ENCODE data around the gene ASTN1. TPM values are rescaled to one million over a fixed set of nuclear protein-coding genes. Genes with fewer than 3 reads are reported as not detected.

Gene ASTN1
- polyA plus RNA-seq, 1 of the 3 experiments (the other 2 are of a cell fraction), result 0.13 TPM

- TF ChIP-seq SMC3 (IDR thresholded peaks at IDR 0.05; ENCODE audit: low read depth, low read length) (no peak), RCOR1 (IDR thresholded peaks at IDR 0.05; ENCODE audit: low read length) (no peak), USF1 (IDR thresholded peaks at IDR 0.05; ENCODE audit: borderline replicate concordance, low read depth) (no peak), FOXJ3 (CRISPR knock-in tag; IDR thresholded peaks at IDR 0.05) (no peak), RXRA (IDR thresholded peaks at IDR 0.05; ENCODE audit: borderline replicate concordance, low read depth) (no peak), FOXM1 (IDR thresholded peaks at IDR 0.05; ENCODE audit: low read depth) (no peak), GATA2 (CRISPR knock-in tag; IDR thresholded peaks at IDR 0.05) (no peak), RAD21 (IDR thresholded peaks at IDR 0.05; ENCODE audit: low read length) (no peak), EP300 (IDR thresholded peaks at IDR 0.05; ENCODE audit: borderline replicate concordance in 1 of 2, low read depth in 1 of 2, low read length in 1 of 2) (no peak), YY1 (IDR thresholded peaks at IDR 0.05; ENCODE audit: low read depth) (no peak), TAF1 (IDR thresholded peaks at IDR 0.05; ENCODE audit: borderline replicate concordance, low read depth, low read length) (no peak), TCF12 (IDR thresholded peaks at IDR 0.05) (no peak)
- Histone ChIP-seq H3K27ac (ENCODE audit: low read depth in 2 of 2, low read length in 1 of 2) (peak overlapping the region in 1 of 2 experiments; percentile 47; a peak in 1 of 4 replicates), H3K4me3 (ENCODE audit: low read depth in 2 of 2, low read length in 1 of 2) (no peak overlapping the region), H3F3A (replicated peaks; ENCODE audit: insufficient read depth) (no peaks in the 10 kb centered on the region), H4K20me1 (ENCODE audit: insufficient read depth) (no peaks in the 10 kb centered on the region), H3K9ac (no peak overlapping the region), H3K27me3 (ENCODE audit: insufficient read depth) (no peaks in the 10 kb centered on the region), H2AFZ (ENCODE audit: low read depth) (no peak overlapping the region), H3K4me2 (no peak overlapping the region), H3K9me2 (0 out of 2 replicates have a peak, but pooled peaks cover 3% of the 10 kb centered on the region), H3K4me1 (ENCODE audit: control insufficient read depth in 1 of 2, insufficient read depth in 2 of 2, low read depth in 1 of 2, low read length in 1 of 2) (peaks cover 0 to 20% of the 10 kb centered on the region in 2 experiments; a peak in 2 of 4 replicates), H3K79me2 (ENCODE audit: insufficient read depth) (no peaks in the 10 kb centered on the region), H3K36me3 (replicated peaks in 1 of 2; ENCODE audit: control insufficient read depth in 1 of 2, insufficient read depth in 2 of 2, low read length in 1 of 2) (no peaks in the 10 kb centered on the region), H3K9me3 (no peaks in the 10 kb centered on the region)
- POLR2A ChIA-PET, result no interaction called here
- no peak for DNase-seq
- CTCF ChIA-PET, result interaction anchor here (0.9 to 1.5 kb wide), 3 partner anchors 10 to 191 kb away, joined by 3 to 5 read pairs (median 4); no protein-coding TSS in a partner anchor
- WGBS (ENCODE audit: low lambda C conversion rate), result 18% methylated on average over 5 of the region's 5 CpGs
Observed at GRCh38 chr1:177088966-177089365, 75.5 kb downstream of the ASTN1 start.

GRCh38 chr1:177082855-177083693 is 81.4 kb downstream of the ASTN1 start:
- TF ChIP-seq RAD21 (IDR thresholded peaks at IDR 0.05; ENCODE audit: low read length) (peak; percentile 53), TCF12 (IDR thresholded peaks at IDR 0.05) (peak; percentile 42; the same call in 1 of the 2 replicates), IRF3 (IDR thresholded peaks at IDR 0.05; ENCODE audit: low read depth, low read length) (no peak), NFIC (IDR thresholded peaks at IDR 0.05; ENCODE audit: borderline replicate concordance) (no peak), FOXJ3 (CRISPR knock-in tag; IDR thresholded peaks at IDR 0.05) (0 out of 2 replicates have a peak, but pooled peaks have one; percentile 9), SIN3A (IDR thresholded peaks at IDR 0.05; ENCODE audit: borderline replicate concordance, low read depth, low read length) (no peak), RCOR1 (IDR thresholded peaks at IDR 0.05; ENCODE audit: low read length) (0 out of 2 replicates have a peak, but pooled peaks have one; percentile 21), TEAD4 (IDR thresholded peaks at IDR 0.05; ENCODE audit: borderline replicate concordance, insufficient read depth) (0 out of 2 replicates have a peak, but pooled peaks have one; percentile 14), CHD2 (IDR thresholded peaks at IDR 0.05; ENCODE audit: low read length, partially characterized antibody) (no peak), EP300 (IDR thresholded peaks at IDR 0.05; ENCODE audit: borderline replicate concordance in 1 of 2, low read depth in 1 of 2, low read length in 1 of 2) (peak in 1 of 2 experiments; percentile 91; a peak in 2 of 4 replicates), MAX (IDR thresholded peaks at IDR 0.05; ENCODE audit: low read depth) (no peak), GATA2 (CRISPR knock-in tag; IDR thresholded peaks at IDR 0.05) (peak; percentile 80)
- Histone ChIP-seq H3K9me3 (no peaks in the 10 kb centered on the region), H3K36me3 (replicated peaks in 1 of 2; ENCODE audit: control insufficient read depth in 1 of 2, insufficient read depth in 2 of 2, low read length in 1 of 2) (no peaks in the 10 kb centered on the region), H4K20me1 (ENCODE audit: insufficient read depth) (no peaks in the 10 kb centered on the region), H3K4me1 (ENCODE audit: control insufficient read depth in 1 of 2, insufficient read depth in 2 of 2, low read depth in 1 of 2, low read length in 1 of 2) (peaks cover 0 to 36% of the 10 kb centered on the region in 2 experiments; a peak in 2 of 4 replicates), H3F3A (replicated peaks; ENCODE audit: insufficient read depth) (no peaks in the 10 kb centered on the region), H3K27ac (ENCODE audit: low read depth in 2 of 2, low read length in 1 of 2) (peak overlapping the region in 1 of 2 experiments; percentile 99; a peak in 2 of 4 replicates), H3K4me3 (ENCODE audit: low read depth in 2 of 2, low read length in 1 of 2) (no peak overlapping the region), H3K9ac (no peak overlapping the region), H2AFZ (ENCODE audit: low read depth) (no peak overlapping the region), H3K27me3 (ENCODE audit: insufficient read depth) (no peaks in the 10 kb centered on the region), H3K9me2 (no peaks in the 10 kb centered on the region), H3K79me2 (ENCODE audit: insufficient read depth) (no peaks in the 10 kb centered on the region), H3K4me2 (no peak overlapping the region)
- WGBS (ENCODE audit: low lambda C conversion rate), result 18% methylated on average over 5 of the region's 5 CpGs
- CTCF ChIA-PET, result interaction anchor here (1.0 to 1.7 kb wide), 2 partner anchors 81 to 98 kb away, joined by 3 to 7 read pairs; no protein-coding TSS in a partner anchor
- POLR2A ChIA-PET, result no interaction called here
- peak; percentile 50 for DNase-seq
